ENCODE measurements around the gene PAPPA2.

The PAPPA2 gene

DNA sequence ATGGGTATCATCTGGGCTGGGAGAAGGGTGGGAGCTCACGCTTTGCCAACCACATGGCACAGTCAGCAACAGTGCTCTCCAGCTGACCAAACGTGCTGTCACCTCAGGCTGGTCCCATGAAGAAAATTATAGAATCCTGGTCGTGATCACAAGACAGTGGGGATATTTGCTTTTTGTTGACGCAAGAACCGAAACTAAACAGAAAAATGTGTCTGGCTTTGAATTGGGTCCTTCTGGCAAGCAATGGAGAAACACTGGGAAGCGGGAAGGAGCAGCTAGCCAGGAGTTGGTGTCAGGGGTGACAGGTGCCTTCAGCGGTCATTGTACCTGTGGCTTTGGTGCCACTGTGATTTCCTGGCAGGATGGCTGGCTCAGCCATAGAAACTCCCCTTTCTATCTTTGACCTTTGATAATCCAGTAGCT is 304.8 kb downstream of the PAPPA2 start:
- DNase-seq (ENCODE audit: low read depth): no peak

DNA sequence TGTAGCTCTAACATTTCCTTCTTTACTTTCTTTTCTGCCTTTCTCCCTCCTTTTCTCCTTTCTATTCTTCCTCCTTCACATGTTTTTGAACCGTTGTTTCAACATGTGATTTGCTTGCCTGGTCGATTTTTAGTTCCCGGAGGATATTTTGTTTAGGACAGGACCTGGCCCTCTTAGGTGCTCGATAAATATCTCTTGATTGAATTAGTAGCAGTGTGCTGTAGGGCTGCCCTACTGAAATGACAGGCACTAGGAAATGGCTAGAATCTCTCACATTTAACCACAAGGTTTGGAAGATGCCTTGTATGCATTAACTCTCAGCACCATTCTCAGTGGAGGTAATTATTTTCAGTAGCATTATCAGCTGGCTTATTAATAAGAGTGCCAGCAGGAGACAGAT is 305.6 kb downstream of the PAPPA2 start:
- DNase-seq (ENCODE audit: low read depth): no peak

DNA sequence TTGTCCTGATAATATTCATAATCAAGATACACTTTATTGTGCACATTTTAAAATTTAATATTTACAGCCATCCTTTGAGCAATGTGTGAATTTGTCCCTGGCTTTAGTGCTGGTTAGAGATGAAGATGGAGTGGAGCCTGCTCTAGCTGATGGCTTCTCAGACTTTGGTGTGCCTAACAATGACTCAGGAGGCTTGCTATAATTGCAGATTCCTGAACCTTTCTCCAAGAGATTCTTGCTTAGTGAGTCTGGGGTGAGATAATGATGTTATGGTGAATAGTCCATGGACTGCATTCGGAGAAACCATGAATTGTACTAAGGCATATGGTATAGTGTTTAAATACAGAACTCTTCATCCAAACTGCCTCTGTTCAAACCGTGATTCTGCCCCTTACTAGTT is 307.1 kb downstream of the PAPPA2 start:
- DNase-seq (ENCODE audit: low read depth): no peak

DNA sequence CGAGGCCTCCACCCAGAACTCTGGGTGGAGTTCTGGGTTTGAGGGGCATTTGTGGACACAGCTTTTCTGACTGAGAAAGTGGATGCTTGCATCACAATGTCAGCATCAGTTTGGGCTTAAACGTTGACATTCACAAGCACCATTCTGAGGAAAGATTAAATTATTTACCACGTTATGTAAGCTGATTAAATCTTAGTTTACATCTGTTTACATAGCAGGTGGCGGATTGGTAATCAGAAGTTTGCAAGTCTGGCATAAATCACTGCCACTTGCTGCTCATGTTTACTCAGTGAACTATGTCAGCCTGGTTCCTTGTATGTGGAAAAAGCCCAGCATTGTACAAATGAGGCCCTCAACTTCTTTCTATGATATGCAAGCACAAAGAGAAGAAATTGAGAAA is 310.1 kb downstream of the PAPPA2 start:
- DNase-seq (ENCODE audit: low read depth): no peak

DNA sequence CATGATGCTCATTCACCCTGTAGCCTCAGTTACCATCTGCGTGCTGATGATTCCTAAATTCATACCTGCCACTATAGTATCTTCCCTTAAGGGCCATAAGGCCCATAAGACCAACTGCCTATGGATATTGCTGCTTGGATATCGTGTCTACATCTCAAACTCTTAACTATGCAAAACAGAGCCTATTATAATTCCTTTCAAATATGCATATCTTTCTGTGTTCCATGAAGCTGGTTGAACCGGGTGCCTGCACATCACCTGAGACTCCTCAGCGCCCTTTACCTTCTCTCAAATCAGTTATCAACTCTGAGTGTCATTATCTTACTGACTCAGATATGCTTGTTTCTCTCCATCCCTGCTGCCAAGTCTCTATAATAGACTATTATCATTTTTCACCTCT is 311.2 kb downstream of the PAPPA2 start:
- DNase-seq (ENCODE audit: low read depth): no peak

DNA sequence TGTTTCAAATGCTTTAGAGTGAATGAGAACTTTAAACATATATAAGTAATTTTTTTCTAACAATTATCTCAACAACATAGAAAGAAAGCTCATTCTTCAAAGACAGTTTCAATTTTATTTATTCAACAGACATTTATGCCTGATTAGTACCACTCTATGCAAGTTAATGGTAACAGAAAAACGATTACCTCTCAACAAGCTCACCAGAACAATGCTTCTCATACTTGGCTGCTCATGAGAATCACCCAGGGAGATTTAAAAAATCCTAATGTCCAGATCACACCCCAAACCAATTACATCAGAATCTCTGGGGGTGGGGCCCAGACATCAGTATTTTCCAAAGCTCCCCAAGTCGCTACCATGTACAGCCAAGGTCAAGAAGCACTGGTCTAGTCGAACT is 312.4 kb downstream of the PAPPA2 start:
- no peak for DNase-seq (ENCODE audit: low read depth)

DNA sequence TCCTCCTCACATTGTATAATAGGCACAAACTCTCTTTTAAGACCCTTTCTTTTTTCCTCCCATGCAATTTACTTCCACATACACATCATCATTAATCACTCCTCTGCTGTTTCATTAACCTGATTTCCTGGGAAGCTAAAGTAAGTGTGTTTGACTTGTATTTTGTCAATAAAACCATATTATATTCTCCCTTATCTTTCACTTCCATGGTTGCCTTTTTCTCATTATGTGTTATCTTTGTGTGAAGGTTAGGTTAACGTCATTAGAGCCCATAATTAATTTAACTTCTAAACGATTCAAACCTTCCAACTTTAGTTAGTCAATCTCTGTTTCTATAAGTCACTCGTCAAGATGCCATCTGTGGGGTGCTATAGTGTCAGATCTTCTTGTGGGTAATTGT is 313.0 kb downstream of the PAPPA2 start:
- DNase-seq (ENCODE audit: low read depth): no peak

DNA sequence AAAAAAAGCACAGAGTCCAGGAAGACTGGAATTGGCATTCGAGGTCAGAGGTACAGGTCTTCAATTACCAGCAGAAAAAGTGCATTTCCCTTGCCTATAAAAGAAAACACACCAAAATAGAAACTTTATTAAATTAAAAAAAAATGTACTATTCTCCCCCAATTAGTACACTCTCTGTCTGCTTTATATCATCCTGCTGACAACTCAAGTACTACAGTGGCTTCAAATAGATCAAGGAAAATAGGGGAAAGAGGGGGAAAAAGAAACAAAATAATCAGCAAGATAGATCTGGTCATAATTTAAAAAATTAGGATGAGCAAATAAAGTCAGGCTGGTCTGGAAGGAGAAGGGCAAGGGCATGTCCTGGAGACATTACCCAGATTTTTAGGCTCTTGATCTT is 315.1 kb downstream of the PAPPA2 start:
- DNase-seq (ENCODE audit: low read depth): no peak

DNA sequence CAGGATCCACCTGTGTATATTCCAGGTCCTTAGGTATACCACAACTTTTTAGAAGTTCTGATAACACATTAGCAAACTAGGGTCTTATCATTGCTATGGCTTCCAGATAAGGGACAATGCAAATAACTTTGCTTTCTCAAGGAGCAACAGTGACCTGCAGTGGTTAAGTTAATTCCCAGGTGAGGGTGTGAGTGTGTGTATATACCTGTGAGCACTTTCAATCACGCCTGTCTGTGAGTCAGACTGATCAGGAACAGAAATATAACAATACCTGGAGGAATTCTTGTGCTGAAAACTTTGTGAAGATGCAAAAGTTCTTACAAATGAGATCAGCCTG is 317.0 kb downstream of the PAPPA2 start:
- DNase-seq (ENCODE audit: low read depth): no peak

DNA sequence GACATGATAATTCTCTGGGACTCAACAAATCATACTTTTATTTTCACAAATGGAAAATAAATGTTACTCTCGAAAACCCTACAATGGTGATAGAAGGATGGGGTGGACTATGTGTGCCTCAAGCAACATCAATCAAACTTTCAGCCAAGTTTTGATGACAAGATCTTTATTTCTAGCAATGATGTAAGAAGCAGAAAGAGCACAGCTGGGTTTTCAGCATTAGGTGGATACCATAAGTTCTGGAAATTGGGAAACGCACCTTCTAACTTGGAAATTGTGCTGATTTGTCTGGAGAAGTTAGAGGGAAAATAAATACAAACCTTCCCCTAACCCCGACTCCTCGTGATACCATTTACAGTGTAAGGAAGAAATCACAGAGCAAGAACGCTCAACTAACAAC is 320.3 kb downstream of the PAPPA2 start:
- no peak for DNase-seq (ENCODE audit: low read depth)

DNA sequence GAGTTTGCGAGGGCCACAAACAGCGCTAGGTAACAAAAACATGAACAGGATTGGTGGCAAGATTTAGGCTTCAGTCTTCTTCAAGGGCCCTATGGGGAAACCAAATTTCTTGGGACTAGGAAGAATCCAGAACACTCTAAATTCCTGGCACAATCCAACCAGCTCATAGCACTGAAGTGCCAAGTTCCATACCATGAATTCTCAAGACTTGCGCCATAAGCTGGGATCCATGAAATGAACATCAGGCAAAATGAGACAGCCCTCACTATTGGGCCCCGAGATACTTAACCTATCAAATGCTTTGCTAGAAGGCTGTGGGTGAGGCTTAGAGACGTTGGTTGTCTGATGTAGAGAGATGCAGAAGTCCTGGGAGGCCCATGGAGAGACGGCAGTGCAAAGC is 322.1 kb downstream of the PAPPA2 start:
- DNase-seq (ENCODE audit: low read depth): no peak

DNA sequence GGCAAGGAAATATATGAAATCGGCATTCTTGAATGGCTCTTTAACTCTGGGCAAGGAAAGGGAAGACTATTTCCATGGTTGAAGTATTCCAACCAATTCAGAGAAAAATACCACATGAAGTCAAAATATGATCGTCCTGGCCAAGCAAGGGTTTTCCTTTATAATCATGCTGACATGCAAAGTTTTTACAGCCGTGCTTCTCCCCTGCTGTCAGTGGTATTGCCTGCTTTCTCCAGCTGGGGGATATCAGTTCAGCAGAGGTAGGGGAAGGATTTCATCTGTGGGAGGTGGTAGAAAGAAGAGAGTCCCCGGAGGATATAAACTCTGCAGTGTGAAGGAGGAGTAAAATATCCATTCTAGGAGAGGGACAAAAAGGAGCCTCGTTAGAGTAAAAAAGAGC is 322.8 kb downstream of the PAPPA2 start:
- DNase-seq (ENCODE audit: low read depth): no peak

DNA sequence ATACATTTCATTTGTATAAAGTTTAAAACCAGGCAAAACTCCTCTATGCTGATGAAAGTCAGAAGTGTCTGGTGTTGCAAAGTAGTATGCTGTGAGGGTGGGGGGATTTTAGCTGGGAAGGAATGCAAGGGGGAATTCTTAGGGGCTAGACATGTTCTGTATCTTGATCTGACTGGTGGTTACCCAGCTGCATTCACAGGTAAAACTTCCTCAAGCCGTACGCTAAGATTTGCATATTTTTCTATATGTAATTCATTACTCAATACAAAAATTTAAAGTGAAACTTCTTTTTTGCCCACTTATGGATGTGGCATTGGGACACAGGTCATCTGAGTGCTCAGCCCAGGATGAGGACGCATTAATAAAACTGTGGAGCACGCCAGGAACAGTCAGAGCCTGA is 323.3 kb downstream of the PAPPA2 start:
- no peak for DNase-seq (ENCODE audit: low read depth)

DNA sequence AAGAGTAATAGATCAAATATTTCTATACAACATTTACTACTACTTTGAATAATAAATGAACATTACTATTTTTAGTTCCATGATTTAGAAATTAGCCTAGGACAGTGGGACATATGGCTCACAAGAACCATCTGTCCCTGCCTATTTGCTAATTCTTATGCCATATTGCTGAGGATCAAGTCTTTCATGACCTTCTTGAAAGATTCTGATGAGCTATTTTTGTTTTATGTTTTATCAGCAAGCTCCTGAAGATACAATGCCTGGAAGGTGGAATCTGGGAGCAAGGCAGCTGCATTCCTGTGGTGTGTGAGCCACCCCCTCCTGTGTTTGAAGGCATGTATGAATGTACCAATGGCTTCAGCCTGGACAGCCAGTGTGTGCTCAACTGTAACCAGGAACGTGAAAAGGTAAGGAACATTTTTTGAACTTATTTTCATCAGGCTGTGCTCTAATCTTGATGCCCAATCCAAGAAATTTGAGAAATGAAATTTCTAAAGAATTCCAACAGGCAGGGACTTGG is 326.7 kb downstream of the PAPPA2 start:
- DNase-seq (ENCODE audit: low read depth): no peak

DNA sequence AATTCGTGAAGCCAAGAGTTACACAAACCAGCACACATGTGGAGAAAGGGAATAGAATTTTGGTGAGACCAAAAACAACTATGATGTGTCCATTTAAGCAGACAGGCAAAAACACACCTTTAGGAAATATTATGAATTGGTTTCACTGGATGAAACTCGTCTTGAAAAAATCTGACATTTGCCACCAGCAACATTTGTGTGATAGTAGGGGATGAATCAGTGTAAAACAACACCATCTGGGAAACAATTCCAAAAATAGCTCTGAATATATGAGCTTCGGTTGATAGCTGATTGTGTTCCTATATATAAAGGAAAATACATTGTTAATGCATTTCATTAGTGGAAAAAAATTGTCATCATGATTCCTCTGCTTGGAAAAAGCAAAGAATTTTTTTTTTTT is 327.8 kb downstream of the PAPPA2 start:
- DNase-seq (ENCODE audit: low read depth): no peak

DNA sequence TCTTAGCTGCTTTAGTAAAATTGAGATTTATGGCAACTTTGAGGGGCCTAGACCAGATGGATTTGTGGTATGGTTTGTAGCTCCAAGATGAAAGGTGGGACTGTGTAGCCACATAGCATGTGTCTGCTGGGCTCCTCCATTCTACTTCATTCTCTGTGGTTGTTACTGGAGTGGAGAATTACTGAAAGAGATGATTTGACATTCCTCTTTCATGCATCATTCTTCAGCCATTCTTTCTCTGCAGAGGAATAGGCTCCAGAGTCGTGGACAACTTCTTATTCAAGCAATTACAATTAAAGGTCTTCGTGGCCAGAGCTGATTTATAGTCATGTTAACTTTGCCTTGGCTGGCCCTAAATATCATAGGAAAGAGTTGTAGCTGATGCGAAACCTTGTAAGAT is 328.9 kb downstream of the PAPPA2 start:
- DNase-seq (ENCODE audit: low read depth): no peak

DNA sequence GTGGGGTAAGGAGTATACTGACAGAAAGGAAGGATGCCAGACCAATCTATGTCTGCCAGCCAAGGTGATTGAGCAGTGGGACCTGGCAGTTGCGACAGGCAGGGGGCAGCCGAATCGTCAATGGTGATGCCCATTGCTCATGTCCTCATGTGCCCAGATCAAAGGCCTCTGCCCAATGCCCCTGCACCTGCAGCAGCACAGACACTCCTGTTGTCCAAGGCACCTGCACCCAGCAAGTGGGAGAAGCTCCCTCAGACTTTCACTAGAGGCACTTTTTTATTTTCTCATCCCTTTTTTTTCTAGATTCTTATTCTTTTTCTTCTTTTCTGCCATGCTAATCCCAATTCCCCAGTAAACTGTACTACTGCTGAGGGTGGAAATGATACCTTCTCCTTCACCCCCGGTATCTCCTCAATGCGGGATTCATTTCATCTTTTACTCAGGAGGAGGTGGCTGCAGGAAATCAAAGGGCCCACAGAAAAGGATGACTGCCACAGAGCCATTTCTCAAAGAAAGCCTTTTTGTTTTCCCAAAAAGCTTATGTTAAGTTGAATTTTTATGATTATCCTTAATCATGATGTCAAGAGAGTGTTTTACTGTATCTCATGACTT is 332.0 kb downstream of the PAPPA2 start:
- no peak for DNase-seq (ENCODE audit: low read depth)

DNA sequence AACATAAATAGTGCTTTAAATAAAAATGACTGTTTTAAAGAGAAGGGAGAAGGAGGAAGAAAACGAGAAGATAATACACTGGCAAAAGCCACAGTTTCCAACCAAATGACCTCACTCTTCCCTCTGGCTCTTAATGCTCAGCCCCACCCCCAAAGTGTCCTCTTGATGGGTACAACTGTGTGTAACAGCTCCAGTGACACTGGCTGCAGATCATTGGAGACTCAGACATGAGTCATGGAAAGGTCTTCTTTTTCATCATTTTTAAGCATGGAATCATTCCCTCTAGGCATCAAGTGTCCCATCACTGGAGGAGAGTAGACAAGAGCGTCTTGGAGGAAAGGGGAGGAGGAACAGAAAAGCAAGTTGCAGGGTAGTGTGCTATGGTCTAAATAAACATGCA is 333.0 kb downstream of the PAPPA2 start:
- no peak for DNase-seq (ENCODE audit: low read depth)

DNA sequence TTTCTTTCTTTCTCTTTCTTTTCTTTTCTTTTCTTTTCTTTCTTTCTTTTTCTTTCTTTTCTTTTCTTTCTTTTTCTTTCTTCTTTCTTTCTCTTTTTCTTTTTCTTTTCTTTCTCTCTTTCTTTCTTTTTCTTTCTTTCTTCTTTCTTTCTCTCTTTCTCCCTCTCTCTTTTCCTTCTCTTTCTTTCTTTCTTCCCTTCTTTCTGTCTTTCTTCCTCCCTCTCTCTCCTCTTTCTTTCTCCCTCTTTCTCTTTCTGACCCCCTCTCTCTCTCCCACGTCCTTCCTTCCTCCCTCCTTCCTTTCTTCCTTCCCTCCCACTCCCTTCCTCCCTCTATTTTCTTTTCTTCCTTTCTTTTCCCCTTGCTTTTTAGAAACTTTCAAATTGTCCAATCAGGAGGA is 333.6 kb downstream of the PAPPA2 start:
- no peak for DNase-seq (ENCODE audit: low read depth)

DNA sequence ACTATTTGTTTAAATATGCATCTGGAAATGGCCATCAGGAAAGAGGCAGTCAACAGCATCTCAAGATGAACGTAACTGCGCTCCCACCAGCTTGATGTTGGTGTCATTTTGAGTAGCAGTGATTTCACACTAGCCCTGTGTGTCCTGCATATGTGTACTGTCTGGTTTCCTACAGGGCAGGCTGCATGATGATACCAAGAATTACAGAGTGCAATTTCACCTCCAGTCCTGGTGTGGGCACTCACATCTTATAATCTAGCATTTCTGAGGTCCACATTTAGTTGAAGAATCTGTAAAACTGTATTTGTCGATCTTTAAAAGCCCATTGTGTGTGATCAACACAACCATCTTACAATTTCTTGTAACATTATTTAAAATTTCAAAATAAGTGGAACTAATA is 336.4 kb downstream of the PAPPA2 start:
- DNase-seq (ENCODE audit: low read depth): no peak

DNA sequence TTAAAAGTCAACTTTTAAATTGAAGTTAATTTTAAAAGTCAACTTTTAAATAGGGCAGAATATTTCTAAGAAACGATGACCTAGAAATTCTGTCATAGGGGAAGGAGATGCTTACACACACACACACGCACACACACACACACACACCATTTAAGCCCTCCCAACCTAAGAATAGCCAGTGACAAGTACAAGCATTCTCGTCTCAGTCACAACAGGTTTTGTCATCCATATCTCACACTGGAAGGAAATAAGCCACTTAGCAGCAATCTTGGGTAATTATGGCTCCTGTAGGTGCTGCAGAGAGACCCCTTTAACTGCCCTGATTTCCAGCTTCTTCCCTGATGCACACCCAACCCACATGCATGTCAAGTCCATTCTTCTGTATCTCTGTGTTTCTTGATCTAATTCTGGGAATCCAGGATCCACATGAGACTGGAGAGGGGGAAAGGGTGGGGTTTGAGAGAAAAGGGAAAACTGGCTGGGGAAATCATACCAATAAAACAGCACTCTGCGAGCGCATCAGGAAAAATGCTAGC is 338.1 kb downstream of the PAPPA2 start:
- no peak for DNase-seq (ENCODE audit: low read depth)

DNA sequence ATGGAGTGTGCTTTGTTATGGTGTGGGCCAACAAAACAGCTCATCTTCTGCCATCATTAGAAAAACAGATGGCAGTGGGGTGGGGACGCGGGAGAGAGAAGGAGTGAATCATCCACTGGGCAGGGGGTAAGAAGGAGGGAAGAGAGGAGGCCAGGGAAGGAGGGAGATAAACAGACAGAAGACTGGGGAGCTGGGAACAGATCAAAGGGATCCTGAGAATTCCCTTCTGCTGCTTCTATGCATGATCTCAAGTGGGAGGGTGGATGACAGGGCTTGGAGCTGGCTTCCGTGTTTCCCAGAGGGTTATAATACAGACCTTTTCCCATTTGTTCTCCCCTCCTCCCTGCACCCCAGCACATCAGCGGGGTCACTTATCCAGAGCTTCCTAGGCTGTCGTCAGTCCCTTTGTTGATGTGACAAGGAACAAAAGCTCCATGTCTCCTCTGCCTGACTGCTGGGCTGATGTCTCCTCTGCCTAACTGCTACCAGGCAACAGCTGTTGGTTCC is 338.6 kb downstream of the PAPPA2 start:
- no peak for DNase-seq (ENCODE audit: low read depth)

DNA sequence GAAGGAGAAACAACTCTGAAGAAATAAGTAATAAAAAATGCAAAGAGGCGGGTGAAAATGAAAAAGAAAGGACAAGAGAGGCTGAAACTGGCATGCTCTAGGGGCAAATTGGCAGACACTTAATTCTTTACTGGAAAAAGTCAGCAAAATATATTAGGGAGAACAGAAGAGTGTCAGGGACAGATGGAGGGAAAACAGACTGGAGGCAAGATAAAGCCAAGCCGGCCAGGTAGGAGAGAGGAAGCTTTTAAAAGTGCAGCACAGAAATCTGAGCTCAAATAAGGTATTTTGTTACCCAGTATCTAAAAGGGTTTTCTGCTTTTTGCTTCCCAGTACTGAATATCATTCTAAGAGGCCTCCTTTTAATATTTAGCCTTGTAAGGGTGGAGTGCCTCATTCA is 339.3 kb downstream of the PAPPA2 start:
- DNase-seq (ENCODE audit: low read depth): no peak

DNA sequence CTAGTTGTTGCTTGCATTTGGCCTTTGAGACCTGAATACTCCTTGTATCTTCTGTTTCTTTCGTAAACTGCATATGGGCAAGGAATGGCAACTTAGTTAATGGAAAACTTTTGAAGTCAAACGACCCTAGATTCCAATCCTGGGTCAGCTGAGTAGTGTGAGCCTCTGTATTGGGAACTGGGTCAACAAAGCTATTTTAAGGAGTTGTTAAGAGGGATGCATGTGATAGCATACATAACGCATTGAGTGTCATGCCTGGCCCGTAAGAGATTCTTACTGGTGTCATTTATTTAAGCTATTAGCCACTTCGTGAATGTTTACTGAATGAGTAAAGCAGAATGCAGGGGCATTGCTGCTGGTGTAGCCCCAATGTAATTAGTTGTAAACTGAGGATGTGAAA is 340.1 kb downstream of the PAPPA2 start:
- no peak for DNase-seq (ENCODE audit: low read depth)
